GM19452 (cell line): ENCODE results near the gene SMG6.
"Not testable (repeated sequence)": the region's sequence is repeated elsewhere in the genome, so short reads cannot be mapped to it uniquely, and the experiment has no call there.

Experiments used
- ATAC-seq: cut with Tn5 transposase; IDR thresholded peaks from one replicate; pipeline ENCODE4 v1.9.1; 2021; ENCODE audit not compliant: unreplicated experiment

SMG6 gene

GRCh38 chr17:2309338-2310154 is 6.0 kb upstream of the SMG6 start:
- ATAC-seq: no peak

DNA sequence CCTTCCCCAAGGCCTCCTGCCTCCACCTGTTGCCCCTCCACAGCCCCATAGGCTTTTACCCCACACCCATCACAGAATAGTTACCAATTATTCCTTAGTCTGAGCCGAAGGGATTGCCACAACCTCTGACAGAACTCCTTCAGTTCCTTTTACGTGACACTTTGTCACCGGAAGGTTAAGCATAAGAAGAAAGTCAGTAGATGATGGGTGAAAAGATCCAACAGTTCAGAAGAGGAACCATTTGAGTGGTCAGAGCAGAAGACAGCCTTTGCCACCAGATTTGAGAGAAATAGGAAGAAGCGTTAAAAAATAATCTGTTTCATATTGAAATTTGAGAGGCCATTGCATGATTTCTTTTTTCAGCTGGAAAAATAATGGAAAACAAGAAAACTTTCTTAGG is 1.3 kb upstream of the SMG6 start:
- no peak for ATAC-seq

- no peak for ATAC-seq
Measured at GRCh38 chr17:2302778-2303203, 794 bp downstream of the SMG6 start.

- no peak for ATAC-seq
Measured at GRCh38 chr17:2299756-2300155, 3.8 kb downstream of the SMG6 start.

DNA sequence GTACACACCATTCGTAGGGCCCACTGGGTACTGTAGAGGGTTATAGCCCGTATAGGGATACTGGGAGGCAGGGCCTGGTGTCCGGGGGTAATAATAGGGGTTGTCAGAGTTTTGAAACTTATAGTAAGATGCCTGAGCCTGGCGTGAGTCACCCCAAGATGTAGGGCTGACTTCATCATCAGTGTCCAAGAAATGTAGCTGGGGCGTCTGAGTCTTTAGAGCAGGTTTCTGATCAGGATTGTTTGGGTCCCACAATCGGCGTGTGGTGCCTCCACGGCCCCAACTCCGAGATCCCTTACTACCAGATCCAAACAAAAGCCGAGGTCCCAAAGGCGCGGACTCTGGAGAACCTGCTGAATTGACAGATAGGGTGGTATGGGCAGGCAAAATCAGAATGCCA is 4.4 kb downstream of the SMG6 start:
- no peak for ATAC-seq

DNA sequence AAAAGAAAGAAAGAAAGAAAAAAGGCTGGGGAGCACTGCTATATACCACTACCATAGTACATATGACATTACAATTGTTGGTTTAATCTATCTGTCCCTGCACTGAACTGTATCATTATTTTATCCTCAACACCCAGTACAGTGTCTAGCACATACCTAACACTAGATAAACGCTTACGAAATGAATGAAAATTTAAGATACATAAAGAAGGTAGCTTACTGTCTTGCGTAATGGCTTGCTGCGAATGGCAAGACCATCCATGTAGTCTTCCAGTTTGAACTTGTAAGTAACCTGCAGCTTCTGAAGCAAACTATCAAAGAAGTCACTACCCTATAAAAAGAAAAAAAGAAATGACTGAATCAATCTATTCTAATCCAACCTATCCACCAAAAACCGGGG is 6.6 kb downstream of the SMG6 start:
- no peak for ATAC-seq

- ATAC-seq: no peak
Measured at GRCh38 chr17:2295575-2295974, 8.0 kb downstream of the SMG6 start.

GRCh38 chr17:2292100-2292499 is 11.5 kb downstream of the SMG6 start:
- no peak for ATAC-seq

GRCh38 chr17:2289878-2290478 is 13.6 kb downstream of the SMG6 start:
- ATAC-seq: no peak

GRCh38 chr17:2283302-2283701 is 20.3 kb downstream of the SMG6 start:
- ATAC-seq: no peak

DNA sequence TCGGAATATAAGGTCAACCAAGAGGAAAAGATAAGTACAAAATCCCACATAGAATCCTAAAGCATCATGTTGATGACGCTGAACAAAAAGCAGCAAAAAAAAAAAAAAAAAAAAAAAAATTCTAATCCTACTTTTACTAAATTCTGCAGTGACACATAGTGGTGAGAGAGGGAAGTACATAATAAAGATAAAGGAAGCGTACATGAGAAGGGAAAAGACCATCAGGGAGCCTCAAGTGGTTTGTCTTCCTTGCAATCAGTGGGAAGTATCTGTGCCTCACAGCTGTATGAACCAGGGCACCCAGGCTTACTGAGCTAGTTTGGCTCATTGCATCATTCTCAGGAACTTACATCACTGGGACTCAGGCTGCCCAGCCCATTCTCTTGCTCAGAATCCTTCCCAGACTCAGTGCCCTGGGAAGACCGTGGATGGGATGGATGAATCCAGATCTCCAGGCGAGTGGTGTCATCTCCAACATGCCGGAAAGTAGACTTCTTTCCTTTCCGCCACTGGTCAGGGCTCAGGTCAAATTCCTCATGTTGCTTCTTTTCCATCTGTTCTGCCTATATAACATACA is 21.2 kb downstream of the SMG6 start:
- no peak for ATAC-seq

GRCh38 chr17:2279707-2280106 is 23.9 kb downstream of the SMG6 start:
- no peak for ATAC-seq

GRCh38 chr17:2277429-2278170 is 26.0 kb downstream of the SMG6 start:
- no peak for ATAC-seq

DNA sequence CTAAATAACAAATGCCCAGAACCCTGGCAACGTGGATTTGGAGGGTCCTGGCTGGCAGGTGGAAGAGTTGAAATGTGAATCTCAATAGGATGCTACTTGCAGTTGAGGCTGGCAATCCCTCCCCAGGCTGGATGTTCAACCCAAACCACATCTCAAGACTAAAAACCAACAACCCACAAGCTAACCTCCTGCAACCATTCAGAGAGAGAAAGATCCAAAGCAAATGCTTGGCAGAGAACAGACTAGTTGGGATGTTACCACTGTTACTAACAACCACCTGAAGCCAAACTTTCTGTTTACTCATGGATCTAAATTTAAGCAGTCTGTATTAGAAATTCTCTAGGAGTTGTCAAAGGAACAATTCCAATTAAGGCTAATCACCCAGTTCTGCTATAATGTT is 27.9 kb downstream of the SMG6 start:
- ATAC-seq: no peak

DNA sequence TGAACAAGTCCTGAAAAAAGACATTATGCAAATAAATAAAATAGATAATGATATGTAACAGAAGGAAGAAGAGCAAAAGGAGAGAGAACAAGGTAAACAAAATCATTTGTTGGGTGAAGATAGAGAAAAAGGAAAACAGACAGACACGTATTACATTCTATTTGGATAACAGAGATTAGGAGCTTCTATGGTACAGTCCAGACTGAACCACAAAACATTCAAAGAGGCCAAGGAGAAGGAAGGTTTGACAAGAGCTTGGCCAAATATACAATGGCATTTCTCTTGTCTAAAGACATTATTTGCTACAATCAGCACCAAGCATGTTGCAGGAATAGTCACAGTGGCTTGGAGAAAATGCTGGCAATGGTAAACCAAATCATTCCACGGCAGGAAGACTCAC is 29.2 kb downstream of the SMG6 start:
- no peak for ATAC-seq

DNA sequence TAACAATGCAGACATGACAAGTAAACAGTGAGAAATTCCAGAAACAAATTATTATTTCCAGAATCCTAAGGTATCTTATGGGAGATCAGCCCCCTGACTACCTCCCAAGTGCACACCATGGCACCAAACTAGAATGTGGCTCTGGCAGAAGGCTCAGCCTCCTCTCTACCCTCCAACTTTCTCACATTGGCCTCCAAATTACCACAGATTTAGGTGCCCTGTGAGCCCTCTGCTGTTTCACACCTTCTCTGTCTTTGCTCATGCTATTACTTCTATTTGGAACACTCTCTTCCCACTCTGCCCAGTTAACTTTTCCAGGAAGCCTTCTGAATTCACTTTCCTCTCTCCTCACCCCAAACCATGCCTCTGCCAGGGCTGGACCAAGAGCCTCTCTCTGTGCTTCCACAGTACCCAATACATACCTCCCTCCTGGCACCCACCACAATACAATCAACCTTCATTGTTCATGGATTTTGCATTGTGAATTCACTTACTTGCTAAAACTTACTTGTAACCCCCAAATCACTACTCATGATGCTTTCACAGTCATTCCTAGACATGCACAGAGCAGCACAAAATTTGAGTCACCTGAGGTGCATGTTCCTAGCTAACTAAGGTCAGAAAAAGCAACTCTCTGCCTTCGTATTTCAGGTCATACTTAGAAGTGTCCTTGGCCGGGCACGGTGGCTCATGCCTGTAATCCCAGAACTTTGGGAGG is 31.4 kb downstream of the SMG6 start:
- ATAC-seq: no peak

DNA sequence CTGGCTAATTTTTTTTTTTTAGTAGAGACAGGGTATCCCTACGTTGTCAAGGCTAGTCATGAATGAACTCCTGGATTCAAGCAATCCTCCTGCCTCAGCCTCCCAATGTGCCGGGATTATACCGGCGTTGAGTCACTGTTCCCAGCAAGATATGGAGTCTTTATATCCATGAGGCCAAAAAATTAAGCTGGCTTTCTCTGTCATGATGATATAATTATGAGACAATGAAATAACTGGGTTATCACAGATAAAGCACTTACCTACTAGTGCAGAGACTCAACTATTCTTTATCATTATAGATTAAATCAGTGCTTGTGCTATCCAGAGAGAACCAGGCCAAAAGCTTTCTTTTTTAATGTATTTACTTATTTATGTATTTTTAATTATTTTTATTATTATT is 36.2 kb downstream of the SMG6 start:
- ATAC-seq: no peak

GRCh38 chr17:2266865-2267228 is 36.7 kb downstream of the SMG6 start:
- ATAC-seq: peak; percentile 22

GRCh38 chr17:2266045-2266864 is 37.3 kb downstream of the SMG6 start:
- ATAC-seq: peak; percentile 83

- ATAC-seq: not testable (repeated sequence)
Measured at GRCh38 chr17:2265166-2265565, 38.4 kb downstream of the SMG6 start.
